Fibroblast of mammary gland (primary cell): ENCODE measurements around the gene LRFN2.

Experiments
- DNase-seq: peaks from one replicate; pipeline ENCODE4 v3.0.0-alpha.2; 2010; ENCODE audit warnings: low read depth
- H3K4me3 ChIP-seq: 2 replicates; pipeline ENCODE4 v1.5.1; 2011; ENCODE audit warnings: low read depth, mild to moderate bottlenecking, low read length, moderate library complexity; ENCODE audit not compliant: control insufficient read depth
- CTCF ChIP-seq: conservative IDR thresholded peaks from 2 replicates; pipeline ENCODE4 v1.5.1; 2011; ENCODE audit warnings: low read depth, low read length, inconsistent platforms; ENCODE audit not compliant: control insufficient read depth, insufficient read depth

LRFN2 gene

GRCh38 chr6:40422046-40422445, 165.1 kb downstream of the LRFN2 start:
- no peak for DNase-seq
- TF ChIP-seq CTCF, result no peak
- H3K4me3 ChIP-seq, result no peak overlapping the region

- no peak for TF ChIP-seq CTCF
- no peak for DNase-seq
Observed at GRCh38 chr6:40419946-40420728, 167.0 kb downstream of the LRFN2 start.

GRCh38 chr6:40419377-40419776, 167.8 kb downstream of the LRFN2 start:
- DNase-seq, result peak; percentile 35
- no peak for TF ChIP-seq CTCF

More at GRCh38 chr6:40419946-40420728, 167.0 kb downstream of the LRFN2 start:
- no peak overlapping the region for H3K4me3 ChIP-seq

GRCh38 chr6:40417031-40417430, 170.1 kb downstream of the LRFN2 start:
- DNase-seq, result no peak
- TF ChIP-seq CTCF, result no peak
- no peak overlapping the region for H3K4me3 ChIP-seq

More at GRCh38 chr6:40419377-40419776, 167.8 kb downstream of the LRFN2 start:
- no peak overlapping the region for H3K4me3 ChIP-seq

- DNase-seq, result no peak
- TF ChIP-seq CTCF, result no peak
Observed at GRCh38 chr6:40414617-40415016, 172.5 kb downstream of the LRFN2 start.

GRCh38 chr6:40413239-40413638, 173.9 kb downstream of the LRFN2 start:
- no peak for DNase-seq

More at GRCh38 chr6:40414617-40415016, 172.5 kb downstream of the LRFN2 start:
- H3K4me3 ChIP-seq, result no peak overlapping the region

More at GRCh38 chr6:40413239-40413638, 173.9 kb downstream of the LRFN2 start:
- no peak overlapping the region for H3K4me3 ChIP-seq
- TF ChIP-seq CTCF, result no peak
